ENCODE data around the gene RESP18. TPM values are rescaled to one million over a fixed set of nuclear protein-coding genes. Genes with fewer than 3 reads are reported as not detected.

Gene RESP18
- total RNA-seq, 1 donor from 2014 or later = not detected

DNA sequence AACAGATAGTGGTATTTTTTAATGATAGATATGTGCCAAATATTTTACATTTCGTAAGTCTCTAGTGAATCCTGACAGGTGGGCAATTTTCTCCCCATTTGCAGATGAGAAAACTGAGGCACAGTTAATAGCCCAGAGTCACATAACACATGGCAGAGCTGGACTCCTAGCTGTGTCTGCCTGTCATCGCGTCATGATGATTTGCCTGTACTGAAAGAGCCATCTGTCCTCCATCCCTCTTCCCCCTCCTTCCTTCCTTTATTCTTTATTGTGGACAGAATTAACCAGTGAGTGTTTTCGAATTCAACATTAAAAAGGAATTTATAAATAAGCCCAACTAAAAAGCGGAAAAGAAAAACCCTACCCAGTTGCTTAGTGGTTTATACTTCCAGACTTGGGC is 50.2 kb downstream of the RESP18 start:
- H3K36me3 Mint-ChIP-seq = peaks cover 10% of the 10 kb centered on the region
- TF ChIP-seq CTCF (IDR thresholded peaks at IDR 0.05; ENCODE audit: unreplicated experiment) = no peak
- no peaks in the 10 kb centered on the region for H3K9me3 Mint-ChIP-seq
- no peak overlapping the region for H3K27ac Mint-ChIP-seq
- no peak overlapping the region for H3K4me3 Mint-ChIP-seq
- H3K4me1 Mint-ChIP-seq = peaks cover 32% of the 10 kb centered on the region
- DNase-seq (ENCODE audit: low spot score in 2 of 2, unreplicated experiment in 2 of 2) = no peak
- no peaks in the 10 kb centered on the region for H3K27me3 Mint-ChIP-seq (ENCODE audit: low read depth)

- no peak for DNase-seq (ENCODE audit: low spot score in 2 of 2, unreplicated experiment in 2 of 2)
- no peaks in the 10 kb centered on the region for H3K9me3 Mint-ChIP-seq
- no peak overlapping the region for H3K27ac Mint-ChIP-seq
- H3K4me3 Mint-ChIP-seq = no peak overlapping the region
- peaks cover 32% of the 10 kb centered on the region for H3K4me1 Mint-ChIP-seq
- TF ChIP-seq CTCF (IDR thresholded peaks at IDR 0.05; ENCODE audit: unreplicated experiment) = no peak
- no peaks in the 10 kb centered on the region for H3K27me3 Mint-ChIP-seq (ENCODE audit: low read depth)
- peaks cover 10% of the 10 kb centered on the region for H3K36me3 Mint-ChIP-seq
Observed at GRCh38 chr2:219281588-219281987, 51.0 kb downstream of the RESP18 start.

- Mint-ChIP-seq H3K36me3 (peaks cover 10% of the 10 kb centered on the region), H3K27me3 (ENCODE audit: low read depth) (no peaks in the 10 kb centered on the region), H3K9me3 (no peaks in the 10 kb centered on the region), H3K27ac (no peak overlapping the region), H3K4me1 (peaks cover 27% of the 10 kb centered on the region), H3K4me3 (peak overlapping the region; percentile 85)
- no peak for TF ChIP-seq CTCF (IDR thresholded peaks at IDR 0.05; ENCODE audit: unreplicated experiment)
- DNase-seq (ENCODE audit: low spot score in 2 of 2, unreplicated experiment in 2 of 2) = no peak
Observed at GRCh38 chr2:219280651-219281050, 51.9 kb downstream of the RESP18 start.

GRCh38 chr2:219279916-219280516 is 52.5 kb downstream of the RESP18 start:
- Mint-ChIP-seq H3K27ac (peak overlapping the region; percentile 86), H3K4me1 (peaks cover 27% of the 10 kb centered on the region), H3K4me3 (peak overlapping the region; percentile 85), H3K36me3 (peaks cover 10% of the 10 kb centered on the region), H3K27me3 (ENCODE audit: low read depth) (no peaks in the 10 kb centered on the region), H3K9me3 (no peaks in the 10 kb centered on the region)
- TF ChIP-seq CTCF (IDR thresholded peaks at IDR 0.05; ENCODE audit: unreplicated experiment) = no peak
- no peak for DNase-seq (ENCODE audit: low spot score in 2 of 2, unreplicated experiment in 2 of 2)

DNA sequence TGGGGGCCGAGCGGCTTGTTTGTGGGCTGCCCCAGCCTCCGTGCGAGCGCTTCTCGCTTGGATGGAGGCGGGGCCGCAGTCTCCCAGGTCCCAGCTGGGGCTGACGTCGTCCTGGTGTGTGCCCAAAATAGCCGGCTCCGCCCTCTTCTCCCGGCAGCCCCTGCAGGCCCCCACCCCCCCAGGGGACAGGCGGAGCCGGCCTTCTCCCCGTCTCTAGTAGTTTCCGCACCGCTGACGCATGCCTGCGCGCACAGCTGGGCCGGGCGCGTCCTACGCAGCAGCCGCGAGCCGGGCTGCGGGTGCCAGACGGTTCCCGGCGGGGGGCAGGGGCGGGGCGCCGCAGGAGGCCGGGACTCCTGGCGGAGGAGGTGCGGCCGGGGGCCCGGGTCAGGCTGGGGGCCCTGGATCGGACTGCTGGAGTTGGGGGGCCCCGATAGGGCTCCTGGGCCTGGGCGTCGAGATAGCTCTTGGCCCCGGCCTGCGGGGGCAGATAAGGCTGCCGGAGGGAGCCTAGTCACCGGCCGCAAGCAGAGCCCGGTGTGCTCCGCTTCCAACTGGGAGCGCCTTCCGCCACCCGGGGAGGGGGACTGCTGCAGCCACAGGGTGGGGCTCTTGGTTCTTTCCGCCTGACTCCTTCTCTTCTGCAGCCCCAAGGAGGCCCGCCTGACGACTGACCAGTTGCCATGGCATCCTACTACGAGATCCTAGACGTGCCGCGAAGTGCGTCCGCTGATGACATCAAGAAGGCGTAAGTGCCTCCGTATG is 53.2 kb downstream of the RESP18 start, which contains the start of gene DNAJB2:
DNAJB2 (plus strand) TSS at position 216 of the 765 bp plus-strand sequence; CDS start at position 684, 468 bp downstream.
- Mint-ChIP-seq H3K9me3 (no peaks in the 10 kb centered on the region), H3K4me1 (peaks cover 34% of the 10 kb centered on the region), H3K4me3 (peak within 1 kb of the TSS; percentile 85), H3K27ac (peak within 1 kb of the TSS; percentile 95), H3K27me3 (ENCODE audit: low read depth) (no peaks in the 10 kb centered on the region), H3K36me3 (peaks cover 10% of the 10 kb centered on the region)
- peak; percentile 96 to 97 for DNase-seq (ENCODE audit: low spot score in 2 of 2, unreplicated experiment in 2 of 2)
- peak; percentile 12 for TF ChIP-seq CTCF (IDR thresholded peaks at IDR 0.05; ENCODE audit: unreplicated experiment)
